Astrocyte (in vitro differentiated cells and primary cell): ENCODE measurements around the gene ANXA7.

ENCODE experiments used
- CTCF ChIP-seq: IDR thresholded peaks from 2 replicates; pipeline ENCODE4 v1.5.1; 2011; ENCODE audit warnings: low read depth, mild to moderate bottlenecking, inconsistent platforms, low read length, moderate library complexity; ENCODE audit not compliant: insufficient read depth
- EZH2 ChIP-seq: IDR thresholded peaks from 2 replicates; pipeline ENCODE4 v1.6.1; 2012; ENCODE audit warnings: mild to moderate bottlenecking, low read length, inconsistent platforms; ENCODE audit not compliant: insufficient read depth

- TF ChIP-seq CTCF = no peak
- no peak for TF ChIP-seq EZH2
Observed at GRCh38 chr10:73386583-73386982, 27.3 kb downstream of the ANXA7 start.
